Brain microvascular endothelial cell (primary cell): ENCODE measurements around the gene TAS1R2.

Source experiments
- DNase-seq: peaks from one replicate; pipeline ENCODE4 v3.0.0-alpha.2; 2020
- H3K27ac ChIP-seq: fragments of 250-450 bp; sonication (Bioruptor Pico); 2 replicates; pipeline ENCODE4 v1.5.1; 2020; ENCODE audit warnings: mild to moderate bottlenecking, moderate library complexity
- H3K27me3 ChIP-seq: fragments of 250-450 bp; sonication (Bioruptor Pico); replicated peaks from 2 replicates; pipeline ENCODE4 v1.5.1; 2020; ENCODE audit warnings: mild to moderate bottlenecking
- H3K36me3 ChIP-seq: fragments of 250-450 bp; sonication (Bioruptor Pico); replicated peaks from 2 replicates; pipeline ENCODE4 v1.5.1; 2020; ENCODE audit warnings: mild to moderate bottlenecking
- H3K4me3 ChIP-seq: 2 replicates; pipeline ENCODE4 v1.5.1; 2011; ENCODE audit warnings: low read depth, mild to moderate bottlenecking, control low read depth, low read length, moderate library complexity
- CTCF ChIP-seq: IDR thresholded peaks from 2 replicates; pipeline ENCODE4 v1.5.1; 2011; ENCODE audit warnings: low read depth, mild to moderate bottlenecking, moderate library complexity, low read length, control low read depth, inconsistent platforms; ENCODE audit errors: missing control alignments
- in situ Hi-C: cut with HindIII; loops from 2 replicates; pipeline ENCODE4 v1.10.0; 2017; ENCODE audit warnings: low sequenced_read_pairs, low pct_ligation_motif_present

Gene TAS1R2

GRCh38 chr1:18878538-18879214 lies 19.2 kb upstream of the TAS1R2 start:
- H3K36me3 ChIP-seq = no peaks in the 10 kb centered on the region
- in situ Hi-C loops = no loop called here
- no peaks in the 10 kb centered on the region for H3K27me3 ChIP-seq
- no peak overlapping the region for H3K27ac ChIP-seq
- DNase-seq = no peak
- no peak overlapping the region for H3K4me3 ChIP-seq
- no peak for TF ChIP-seq CTCF

GRCh38 chr1:18877282-18877681 lies 17.8 kb upstream of the TAS1R2 start:
- Histone ChIP-seq H3K27me3 (no peaks in the 10 kb centered on the region), H3K27ac (no peak overlapping the region), H3K4me3 (no peak overlapping the region), H3K36me3 (no peaks in the 10 kb centered on the region)
- in situ Hi-C loops = no loop called here
- no peak for TF ChIP-seq CTCF
- DNase-seq = no peak

GRCh38 chr1:18876210-18876609 lies 16.8 kb upstream of the TAS1R2 start:
- H3K36me3 ChIP-seq = no peaks in the 10 kb centered on the region
- no peaks in the 10 kb centered on the region for H3K27me3 ChIP-seq
- no peak overlapping the region for H3K4me3 ChIP-seq
- no peak overlapping the region for H3K27ac ChIP-seq
- in situ Hi-C loops = no loop called here
- DNase-seq = no peak
- no peak for TF ChIP-seq CTCF

- Histone ChIP-seq H3K4me3 (no peak overlapping the region), H3K27ac (no peak overlapping the region), H3K27me3 (no peaks in the 10 kb centered on the region), H3K36me3 (no peaks in the 10 kb centered on the region)
- TF ChIP-seq CTCF = no peak
- in situ Hi-C loops = no loop called here
- DNase-seq = no peak
Measured at GRCh38 chr1:18875796-18876128, 16.3 kb upstream of the TAS1R2 start.

- no peak overlapping the region for H3K27ac ChIP-seq
- no peaks in the 10 kb centered on the region for H3K36me3 ChIP-seq
- no peak overlapping the region for H3K4me3 ChIP-seq
- in situ Hi-C loops = no loop called here
- H3K27me3 ChIP-seq = no peaks in the 10 kb centered on the region
- peak; percentile 94 for TF ChIP-seq CTCF
- peak; percentile 87 for DNase-seq
Measured at GRCh38 chr1:18875107-18875795, 15.8 kb upstream of the TAS1R2 start.

- Histone ChIP-seq H3K4me3 (no peak overlapping the region), H3K27me3 (no peaks in the 10 kb centered on the region), H3K27ac (no peak overlapping the region), H3K36me3 (no peaks in the 10 kb centered on the region)
- no peak for TF ChIP-seq CTCF
- DNase-seq = no peak
- in situ Hi-C loops = no loop called here
Measured at GRCh38 chr1:18874600-18874999, 15.1 kb upstream of the TAS1R2 start.
